IMR-90 (cell line): ENCODE results near the gene PRR5L. TPM values are rescaled to one million over a fixed set of nuclear protein-coding genes. Genes with fewer than 3 reads are reported as not detected.

Source experiments
- ATAC-seq: fragments of 200-7000 bp; cut with Tn5 transposase; 2 replicates; pipeline ENCODE4 v1.9.1; 2020; ENCODE audit warnings: low read depth, mild to moderate bottlenecking, moderate library complexity
- BruUV-seq: library from RNA; stranded (reverse); fragments of 400-500 nt; replicated peaks from 2 replicates; lab custom pipeline; 2021; lab: Mats Ljungman, UMichigan
- CTCF ChIA-PET: fragments of 300-600 bp; formaldehyde crosslinking; extraction: SDS; loops from one replicate; lab custom pipeline; 2021; ENCODE audit warnings: antibody characterized with exemption; lab: Yijun Ruan, JAX
- POLR2A ChIA-PET: fragments of 300-600 bp; sonication (Branson Sonifier 250); formaldehyde crosslinking; loops from one replicate; lab custom pipeline; 2022; ENCODE audit warnings: antibody characterized with exemption; ENCODE audit not compliant: unreplicated experiment; lab: Charles Lee
- DNase-seq: peaks from one replicate; pipeline ENCODE4 v3.0.0; 2013
- H2AFZ ChIP-seq: replicated peaks from 2 replicates; pipeline ENCODE3; 2013; ENCODE audit warnings: low read length, mild to moderate bottlenecking; ENCODE audit not compliant: poor library complexity
- H2AK5ac ChIP-seq: 2 replicates; pipeline ENCODE4 v1.6.1; 2013; ENCODE audit warnings: low read depth, low read length, inconsistent platforms
- H2AK9ac ChIP-seq: replicated peaks from 2 replicates; pipeline ENCODE3; 2013; ENCODE audit warnings: mild to moderate bottlenecking, low read depth, low read length, moderate library complexity; ENCODE audit not compliant: poor library complexity
- H2BK120ac ChIP-seq: 2 replicates; pipeline ENCODE4 v1.6.1; 2013; ENCODE audit warnings: low read depth, low read length, inconsistent platforms
- H2BK15ac ChIP-seq: 3 replicates; pipeline ENCODE4 v1.6.1; 2013; ENCODE audit warnings: low read depth, low read length, inconsistent platforms
- H2BK20ac ChIP-seq: 2 replicates; pipeline ENCODE4 v1.6.1; 2013; ENCODE audit warnings: low read depth, mild to moderate bottlenecking, inconsistent platforms, low read length, moderate library complexity
- H2BK5ac ChIP-seq: 2 replicates; pipeline ENCODE4 v1.6.1; 2013; ENCODE audit warnings: mild to moderate bottlenecking, low read depth, low read length, inconsistent platforms; ENCODE audit not compliant: poor library complexity, severe bottlenecking
- H3K14ac ChIP-seq: replicated peaks from 2 replicates; pipeline ENCODE4 v1.6.1; 2013; ENCODE audit warnings: low read depth, low read length, inconsistent platforms
- H3K18ac ChIP-seq: 2 replicates; pipeline ENCODE4 v1.6.1; 2013; ENCODE audit warnings: low read depth, low read length, control low read depth
- H3K23ac ChIP-seq: 2 replicates; pipeline ENCODE4 v1.6.1; 2013; ENCODE audit warnings: low read depth, low read length, inconsistent platforms
- H3K27ac ChIP-seq: 2 replicates; pipeline ENCODE4 v1.5.1; 2013; ENCODE audit warnings: mild to moderate bottlenecking, control low read depth, low read length; ENCODE audit not compliant: insufficient read depth
- H3K27me3 ChIP-seq: 2 replicates; pipeline ENCODE4 v1.6.1; 2013; ENCODE audit warnings: low read length; ENCODE audit not compliant: control insufficient read depth, insufficient read depth
- H3K36me3 ChIP-seq: 2 replicates; pipeline ENCODE4 v1.6.1; 2013; ENCODE audit warnings: low read length, mixed read lengths; ENCODE audit not compliant: control insufficient read depth, insufficient read depth
- H3K4ac ChIP-seq: 2 replicates; pipeline ENCODE4 v1.6.1; 2013; ENCODE audit warnings: low read depth, low read length, inconsistent platforms
- H3K4me1 ChIP-seq: 2 replicates; pipeline ENCODE4 v1.6.1; 2013; ENCODE audit warnings: low read length, mixed read lengths; ENCODE audit not compliant: control insufficient read depth, insufficient read depth
- H3K4me2 ChIP-seq: 2 replicates; pipeline ENCODE4 v1.6.1; 2013; ENCODE audit warnings: low read depth, mild to moderate bottlenecking, control low read depth, low read length, moderate library complexity
- H3K4me3 ChIP-seq: 2 replicates; pipeline ENCODE4 v1.5.1; 2013; ENCODE audit warnings: low read depth, mild to moderate bottlenecking, control low read depth, low read length, moderate library complexity; ENCODE audit not compliant: insufficient read depth
- H3K56ac ChIP-seq: 2 replicates; pipeline ENCODE4 v1.6.1; 2013; ENCODE audit warnings: low read length, inconsistent platforms; ENCODE audit not compliant: insufficient read depth; ENCODE audit errors: extremely low read depth
- H3K79me1 ChIP-seq, 2 experiments: 2 replicates each; pipeline ENCODE4 v1.6.1; 2013; ENCODE audit warnings: low read length in 2 of 2, inconsistent platforms in 1 of 2, low read depth in 1 of 2
- H3K9ac ChIP-seq: 2 replicates; pipeline ENCODE4 v1.6.1; 2013; ENCODE audit warnings: low read depth, low read length, control low read depth
- H3K9me1 ChIP-seq: 2 replicates; pipeline ENCODE4 v1.6.1; 2013; ENCODE audit warnings: low read length, inconsistent platforms; ENCODE audit not compliant: insufficient read depth
- H3K9me3 ChIP-seq: 2 replicates; pipeline ENCODE4 v1.6.1; 2013; ENCODE audit warnings: low read length; ENCODE audit not compliant: control insufficient read depth, insufficient read depth
- H4K20me1 ChIP-seq: 2 replicates; pipeline ENCODE4 v1.6.1; 2013; ENCODE audit warnings: low read length, inconsistent platforms; ENCODE audit not compliant: insufficient read depth
- H4K5ac ChIP-seq: 2 replicates; pipeline ENCODE4 v1.6.1; 2013; ENCODE audit warnings: mild to moderate bottlenecking, low read depth, low read length, control low read depth
- H4K8ac ChIP-seq, 2 experiments: 2 replicates each; pipeline ENCODE4 v1.6.1; 2013; ENCODE audit warnings: low read depth in 2 of 2, low read length in 2 of 2, control low read depth in 1 of 2, inconsistent platforms in 1 of 2
- H4K91ac ChIP-seq: 2 replicates; pipeline ENCODE4 v1.6.1; 2013; ENCODE audit warnings: low read depth, low read length, inconsistent platforms; ENCODE audit not compliant: insufficient read depth
- BHLHE40 ChIP-seq: fragments of 150-350 bp; IDR thresholded peaks from 2 replicates; pipeline ENCODE4 v1.6.1; 2016; ENCODE audit warnings: mild to moderate bottlenecking, low read depth, low read length
- CHD1 ChIP-seq: IDR thresholded peaks from 2 replicates; pipeline ENCODE4 v1.6.1; 2012; ENCODE audit warnings: low read depth, low read length, improper control_type of control experiment
- CTCF ChIP-seq: conservative IDR thresholded peaks from 2 replicates; pipeline ENCODE4 v1.5.1; 2012; ENCODE audit warnings: mild to moderate bottlenecking, low read depth, low read length, improper control_type of control experiment
- ELK1 ChIP-seq: fragments of 150-350 bp; IDR thresholded peaks from 2 replicates; pipeline ENCODE4 v1.6.1; 2016; ENCODE audit warnings: low read depth, mild to moderate bottlenecking, low read length, moderate library complexity, borderline replicate concordance
- FOS ChIP-seq: fragments of 150-350 bp; IDR thresholded peaks from 2 replicates; pipeline ENCODE4 v1.6.1; 2016; ENCODE audit warnings: low read depth, low read length
- MAZ ChIP-seq: IDR thresholded peaks from 2 replicates; pipeline ENCODE4 v1.6.1; 2012; ENCODE audit warnings: low read depth, mild to moderate bottlenecking, low read length, improper control_type of control experiment, moderate library complexity, borderline replicate concordance
- MXI1 ChIP-seq: IDR thresholded peaks from 2 replicates; pipeline ENCODE4 v1.6.1; 2012; ENCODE audit warnings: low read depth, mild to moderate bottlenecking, low read length, moderate library complexity, borderline replicate concordance
- NFE2L2 ChIP-seq: fragments of 150-350 bp; IDR thresholded peaks from 2 replicates; pipeline ENCODE4 v1.6.1; 2016; ENCODE audit warnings: low read depth, mild to moderate bottlenecking, low read length
- POLR2A ChIP-seq: IDR thresholded peaks from 2 replicates; pipeline ENCODE4 v1.6.1; 2012; ENCODE audit warnings: mild to moderate bottlenecking, low read depth, low read length
- RAD21 ChIP-seq: IDR thresholded peaks from 2 replicates; pipeline ENCODE4 v1.6.1; 2012; ENCODE audit warnings: low read length, improper control_type of control experiment
- RFX5 ChIP-seq: IDR thresholded peaks from 2 replicates; pipeline ENCODE4 v1.8.0; 2012; ENCODE audit warnings: low read depth, mild to moderate bottlenecking, low read length, moderate library complexity
- SMC3 ChIP-seq: fragments of 150-350 bp; IDR thresholded peaks from 2 replicates; pipeline ENCODE4 v1.6.1; 2016; ENCODE audit warnings: low read depth, mild to moderate bottlenecking, antibody characterized with exemption, low read length, moderate library complexity
- WGBS, 2 experiments: methylation state at CpG; one replicate each; pipeline versions ENCODE4 v1.1.5 to v1.1.7; 2013; ENCODE audit warnings: missing lambda C conversion rate in 2 of 2; ENCODE audit not compliant: insufficient read length in 1 of 2; ENCODE audit errors: extremely low coverage in 2 of 2; 5-methylcytosine and 5-hydroxymethylcytosine counted together
- dilution Hi-C: fragments of 300-500 bp; cut with HindIII; formaldehyde crosslinking; loops from one replicate; pipeline ENCODE4 v1.14.3; 2018; ENCODE audit warnings: low sequenced_read_pairs; ENCODE audit not compliant: unreplicated experiment
- in situ Hi-C: fragments of 300-500 bp; cut with MboI; formaldehyde crosslinking; loops from 3 replicates; pipeline ENCODE4 v1.14.3; 2019; ENCODE audit warnings: low sequenced_read_pairs, inconsistent platforms, mixed read lengths
- intact Hi-C: fragments of 100-400 bp; cut with micrococcal nuclease; formaldehyde crosslinking; loops from 2 replicates; pipeline ENCODE4 v1.10.0; 2022
- polyA plus RNA-seq, 3 experiments: library from polyadenylated mRNA; depleted of rRNA; stranded (reverse); fragments of >200 nt; gene quantifications; 2 replicates each; pipeline ENCODE4 v1.2.3, GENCODE V29; 2012; ENCODE audit warnings: low replicate concordance in 1 of 3
- total RNA-seq: library from RNA; depleted of rRNA; stranded (reverse); fragments of >200 nt; gene quantifications from 2 replicates; pipeline ENCODE4 v1.2.3, GENCODE V29; 2012

PRR5L gene
- total and polyA plus RNA-seq, 2 of the 4 experiments (the other 2 are of a cell fraction) = 2.9 to 3.6 TPM

- DNase-seq (no peak), ATAC-seq (no peak)
- H2BK15ac ChIP-seq = no peak overlapping the region
- dilution Hi-C loops = no loop called here
- ChIA-PET POLR2A (no interaction called here), CTCF (no interaction called here)
- H3K14ac ChIP-seq = no peak overlapping the region
- no peak overlapping the region for H4K8ac ChIP-seq
- H3K36me3 ChIP-seq = no peaks in the 10 kb centered on the region
- no peak overlapping the region for H2AK5ac ChIP-seq
- no CpG with 5 or more reads among the region's 2 CpGs for WGBS, 2 experiments
- H4K5ac ChIP-seq = no peak overlapping the region
- intact Hi-C loops = no loop called here
- no peak overlapping the region for H2AK9ac ChIP-seq
- TF ChIP-seq RAD21 (no peak), SMC3 (no peak), ELK1 (no peak), MAZ (no peak), NFE2L2 (no peak), CHD1 (no peak), FOS (no peak), POLR2A (no peak), MXI1 (no peak), CTCF (no peak), BHLHE40 (no peak), RFX5 (no peak)
- H3K4me2 ChIP-seq = no peak overlapping the region
- H3K4me1 ChIP-seq = no peaks in the 10 kb centered on the region
- no peak overlapping the region for H3K56ac ChIP-seq
- no peak overlapping the region for H3K4me3 ChIP-seq
- H3K9me3 ChIP-seq = peaks cover 8% of the 10 kb centered on the region
- peaks cover 16% of the 10 kb centered on the region for H3K27me3 ChIP-seq
- H3K79me1 ChIP-seq = no peaks in the 10 kb centered on the region
- no peak overlapping the region for H3K4ac ChIP-seq
- H2BK20ac ChIP-seq = no peak overlapping the region
- no peak overlapping the region for H4K91ac ChIP-seq
- H2BK5ac ChIP-seq = no peak overlapping the region
- no peak overlapping the region for H3K27ac ChIP-seq
- no peak overlapping the region for H3K23ac ChIP-seq
- no TSS peak for BruUV-seq
- no peaks in the 10 kb centered on the region for H3K9me1 ChIP-seq
- H4K20me1 ChIP-seq = no peaks in the 10 kb centered on the region
- H2AFZ ChIP-seq = no peak overlapping the region
- no peak overlapping the region for H2BK120ac ChIP-seq
- in situ Hi-C loops = loop anchor here (10.0 kb wide), 1 partner anchor 307 kb away; the partner anchor contains the start of gene LDLRAD3
- no peak overlapping the region for H3K18ac ChIP-seq
- H3K9ac ChIP-seq = no peak overlapping the region
Observed at GRCh38 chr11:36251823-36252222, 44.3 kb upstream of the PRR5L start.
